Keratinocyte (primary cell): ENCODE data around the gene ATP8B1. TPM values are rescaled to one million over a fixed set of nuclear protein-coding genes. Genes with fewer than 3 reads are reported as not detected.
"Not testable (repeated sequence)": the region's sequence is repeated elsewhere in the genome, so short reads cannot be mapped to it uniquely, and the experiment has no call there.

ENCODE experiments used
- DNase-seq: peaks from one replicate; pipeline ENCODE4 v3.0.0-alpha.2; 2011; ENCODE audit warnings: low read depth, missing footprints, low spot score
- FAIRE-seq: peaks from 2 replicates; lab custom pipeline; 2011; peaks lifted over from hg19 to GRCh38; lab: Jason Lieb, UNC
- H2AFZ ChIP-seq: 2 replicates; pipeline ENCODE4 v1.6.0; 2012; ENCODE audit warnings: low read length, control low read depth, inconsistent platforms; ENCODE audit not compliant: control insufficient read depth
- H3K27ac ChIP-seq: 2 replicates; pipeline ENCODE4 v1.5.1; 2011; ENCODE audit warnings: low read length; ENCODE audit not compliant: control insufficient read depth, insufficient read depth
- H3K27me3 ChIP-seq: 3 replicates; pipeline ENCODE4 v1.6.0; 2011; ENCODE audit warnings: low read length; ENCODE audit not compliant: control insufficient read depth, insufficient read depth; ENCODE audit errors: extremely low read depth
- H3K36me3 ChIP-seq, 2 experiments: 2 replicates in 1 of 2; 3 replicates in 1 of 2; pipeline ENCODE4 v1.5.1; 2011; ENCODE audit warnings: low read length in 2 of 2, mild to moderate bottlenecking in 1 of 2; ENCODE audit not compliant: control insufficient read depth in 2 of 2, insufficient read depth in 2 of 2; ENCODE audit errors: extremely low read depth in 1 of 2
- H3K4me1 ChIP-seq: 3 replicates; pipeline ENCODE4 v1.5.1; 2011; ENCODE audit warnings: low read length; ENCODE audit not compliant: control insufficient read depth, insufficient read depth; ENCODE audit errors: extremely low read depth
- H3K4me2 ChIP-seq: 3 replicates; pipeline ENCODE4 v1.6.0; 2011; ENCODE audit warnings: low read depth, low read length; ENCODE audit not compliant: control insufficient read depth, insufficient read depth; ENCODE audit errors: extremely low read depth
- H3K4me3 ChIP-seq, 3 experiments: fragments of 200-600 bp in 1 of 3; sonication (generic) in 1 of 3; 2 replicates in 2 of 3; 3 replicates in 1 of 3; pipeline ENCODE4 v1.5.1; 2011 to 2016; ENCODE audit warnings: low read length in 3 of 3, mild to moderate bottlenecking in 3 of 3, control low read depth in 2 of 3, inconsistent platforms in 1 of 3, low read depth in 1 of 3, mixed read lengths in 1 of 3, mixed run types in 1 of 3, moderate library complexity in 1 of 3; ENCODE audit not compliant: control insufficient read depth in 2 of 3, insufficient read depth in 2 of 3; ENCODE audit errors: extremely low read depth in 1 of 3
- H3K79me2 ChIP-seq: 2 replicates; pipeline ENCODE4 v1.6.0; 2012; ENCODE audit warnings: low read length; ENCODE audit not compliant: control insufficient read depth, insufficient read depth
- H3K9ac ChIP-seq: 3 replicates; pipeline ENCODE4 v1.6.0; 2011; ENCODE audit warnings: low read length; ENCODE audit not compliant: control insufficient read depth, insufficient read depth; ENCODE audit errors: extremely low read depth
- H3K9me1 ChIP-seq: 3 replicates; pipeline ENCODE4 v1.6.0; 2011; ENCODE audit warnings: low read length; ENCODE audit not compliant: control insufficient read depth, insufficient read depth; ENCODE audit errors: extremely low read depth
- H3K9me3 ChIP-seq: 2 replicates; pipeline ENCODE4 v1.5.1; 2012; ENCODE audit warnings: low read depth, low read length; ENCODE audit not compliant: control insufficient read depth
- H4K20me1 ChIP-seq: 3 replicates; pipeline ENCODE4 v1.6.0; 2011; ENCODE audit warnings: low read length; ENCODE audit not compliant: control insufficient read depth, insufficient read depth; ENCODE audit errors: extremely low read depth
- CTCF ChIP-seq, 3 experiments: IDR thresholded peaks in 1 of 3; conservative IDR thresholded peaks in 1 of 3; optimal IDR thresholded peaks in 1 of 3; 2 replicates in 2 of 3; 3 replicates in 1 of 3; pipeline versions ENCODE3 to v1.5.1; 2011; ENCODE audit warnings: low read length in 3 of 3, mild to moderate bottlenecking in 3 of 3, moderate library complexity in 2 of 3, control low read depth in 1 of 3, inconsistent platforms in 1 of 3; ENCODE audit not compliant: insufficient read depth in 2 of 3; ENCODE audit errors: extremely low read depth in 1 of 3
- EZH2 ChIP-seq: IDR thresholded peaks from one replicate; pipeline ENCODE4 v1.6.1; 2012; ENCODE audit warnings: inconsistent platforms, mild to moderate bottlenecking, low read length, moderate library complexity
- dilution Hi-C: fragments of 300-500 bp; cut with MboI; formaldehyde crosslinking; loops from one replicate; pipeline ENCODE4 v1.7.0; 2020; ENCODE audit warnings: low sequenced_read_pairs; ENCODE audit not compliant: extremely low pct_ligation_motif_present
- polyA plus RNA-seq, 5 experiments: library from polyadenylated mRNA; depleted of rRNA in 3 of 5; stranded (reverse) in 3 of 5; stranded (forward) in 1 of 5; unstranded in 1 of 5; fragments of >200 nt; gene quantifications; 1 replicate in 1 of 5; 2 replicates in 3 of 5; 3 replicates in 1 of 5; pipeline versions ENCODE4 v1.2.1 to v1.2.3, GENCODE V29; 2011 to 2012; ENCODE audit warnings: missing spikeins in 2 of 5, low read depth in 1 of 5, low replicate concordance in 1 of 5

Gene ATP8B1
- polyA plus RNA-seq, 1 donor (not counting 4 experiments of a cell fraction or from before 2014, with no cell fraction given), result 20.4 TPM

- H3K9ac ChIP-seq, H3K27me3 ChIP-seq, H3K9me3 ChIP-seq, FAIRE-seq, H3K9me1 ChIP-seq, dilution Hi-C loops, H4K20me1 ChIP-seq, H3K4me2 ChIP-seq, H3K36me3 ChIP-seq, H3K4me3 ChIP-seq, H2AFZ ChIP-seq, H3K79me2 ChIP-seq, DNase-seq, H3K27ac ChIP-seq: not testable (repeated sequence)
- peaks cover 13% of the 10 kb centered on the region for H3K4me1 ChIP-seq
Observed at GRCh38 chr18:57847431-57847830, 44.3 kb upstream of the ATP8B1 start.

GRCh38 chr18:57846258-57846657 lies 43.1 kb upstream of the ATP8B1 start:
- TF ChIP-seq CTCF (optimal IDR thresholded peaks at IDR 0.05 in 1 of 3, IDR thresholded peaks at IDR 0.05 in 1 of 3, conservative IDR thresholded peaks at IDR 0.05 in 1 of 3; ENCODE audit: extremely low read depth in 1 of 3, insufficient read depth in 2 of 3, low read length in 3 of 3), result no peak
- TF ChIP-seq EZH2, result no peak
- no peak for FAIRE-seq
- H3K79me2 ChIP-seq, result no peaks in the 10 kb centered on the region
- no peak overlapping the region for H3K27ac ChIP-seq
- dilution Hi-C loops, result no loop called here
- no peak for DNase-seq
- H2AFZ ChIP-seq, result no peak overlapping the region
- H3K4me3 ChIP-seq, result no peak overlapping the region
- H3K9me3 ChIP-seq, result no peaks in the 10 kb centered on the region
- H3K36me3 ChIP-seq, result no peaks in the 10 kb centered on the region
- no peak overlapping the region for H3K9ac ChIP-seq
- no peaks in the 10 kb centered on the region for H3K27me3 ChIP-seq
- H3K9me1 ChIP-seq, result no peaks in the 10 kb centered on the region
- no peak overlapping the region for H3K4me2 ChIP-seq
- no peaks in the 10 kb centered on the region for H4K20me1 ChIP-seq
- H3K4me1 ChIP-seq, result peaks cover 13% of the 10 kb centered on the region

GRCh38 chr18:57845605-57846074 lies 42.5 kb upstream of the ATP8B1 start:
- no peaks in the 10 kb centered on the region for H3K9me1 ChIP-seq
- FAIRE-seq (no peak), DNase-seq (no peak)
- H3K9ac ChIP-seq, result no peak overlapping the region
- H2AFZ ChIP-seq, result no peak overlapping the region
- dilution Hi-C loops, result no loop called here
- H3K4me1 ChIP-seq, result peaks cover 13% of the 10 kb centered on the region
- H3K36me3 ChIP-seq, result no peaks in the 10 kb centered on the region
- H3K9me3 ChIP-seq, result no peaks in the 10 kb centered on the region
- no peaks in the 10 kb centered on the region for H4K20me1 ChIP-seq
- H3K27me3 ChIP-seq, result no peaks in the 10 kb centered on the region
- H3K4me2 ChIP-seq, result no peak overlapping the region
- no peak overlapping the region for H3K27ac ChIP-seq
- no peak overlapping the region for H3K4me3 ChIP-seq
- H3K79me2 ChIP-seq, result no peaks in the 10 kb centered on the region
- TF ChIP-seq EZH2, result no peak
- TF ChIP-seq CTCF (optimal IDR thresholded peaks at IDR 0.05 in 1 of 3, IDR thresholded peaks at IDR 0.05 in 1 of 3, conservative IDR thresholded peaks at IDR 0.05 in 1 of 3; ENCODE audit: extremely low read depth in 1 of 3, insufficient read depth in 2 of 3, low read length in 3 of 3), result no peak
